Activated CD4-positive, alpha-beta memory T cell treated with anti-CD3 and anti-CD28 coated beads for 36 hours (primary cell): ENCODE measurements around the gene ZC3H12A. TPM values are rescaled to one million over a fixed set of nuclear protein-coding genes. Genes with fewer than 3 reads are reported as not detected.
"Not testable (repeated sequence)": the region's sequence is repeated elsewhere in the genome, so short reads cannot be mapped to it uniquely, and the experiment has no call there.

Experiments
- CTCF ChIA-PET: fragments of 350-600 bp; sonication (Branson Sonifier 250); formaldehyde crosslinking; loops from one replicate; lab custom pipeline; 2021; ENCODE audit warnings: antibody characterized with exemption, inconsistent platforms; lab: Charles Lee
- POLR2A ChIA-PET: fragments of 350-600 bp; sonication (Branson Sonifier 250); formaldehyde crosslinking; loops from one replicate; lab custom pipeline; 2021; ENCODE audit warnings: antibody characterized with exemption; lab: Charles Lee
- DNase-seq: peaks from one replicate; pipeline ENCODE4 v3.0.0-alpha.2; 2020
- H3K27ac Mint-ChIP-seq: one replicate; pipeline ENCODE4 v1.8.0; 2021; ENCODE audit warnings: mixed read lengths
- H3K27me3 Mint-ChIP-seq: one replicate; pipeline ENCODE4 v1.8.0; 2021; ENCODE audit warnings: mixed read lengths
- H3K36me3 Mint-ChIP-seq: one replicate; pipeline ENCODE4 v1.8.0; 2021; ENCODE audit warnings: mixed read lengths
- H3K4me1 Mint-ChIP-seq: one replicate; pipeline ENCODE4 v1.8.0; 2021; ENCODE audit warnings: low read depth, mixed read lengths
- H3K4me3 Mint-ChIP-seq: one replicate; pipeline ENCODE4 v1.8.0; 2021; ENCODE audit warnings: mild to moderate bottlenecking, mixed read lengths
- H3K9me3 Mint-ChIP-seq: one replicate; pipeline ENCODE4 v1.8.0; 2021; ENCODE audit warnings: mixed read lengths
- intact Hi-C: fragments of 100-400 bp; cut with micrococcal nuclease; formaldehyde crosslinking; loops from one replicate; pipeline ENCODE4 v1.15.1; 2023
- total RNA-seq, 2 experiments: library from RNA; stranded (reverse); gene quantifications; one replicate each; pipeline ENCODE4 v1.2.3, GENCODE V29; 2021

ZC3H12A gene
- total RNA-seq, 2 experiments from 2014 or later: 39.0 to 40.8 TPM

GRCh38 chr1:37486680-37487618 lies 12.6 kb downstream of the ZC3H12A start:
- peak; percentile 84 for DNase-seq
- POLR2A ChIA-PET: interaction anchor here (1.0 to 4.7 kb wide), 4 partner anchors 11 to 32 kb away, joined by 4 to 56 read pairs (median 6); partner anchors contain the start of genes MEAF6 and ZC3H12A
- CTCF ChIA-PET: interaction anchor here (0.6 to 8.2 kb wide), 29 partner anchors 12 to 1325 kb away, joined by 3 to 241 read pairs (median 4); partner anchors contain the start of genes MEAF6, SNIP1 and ZC3H12A

GRCh38 chr1:37487619-37487984 lies 13.2 kb downstream of the ZC3H12A start:
- Mint-ChIP-seq H3K36me3 (peaks cover 26% of the 10 kb centered on the region), H3K27ac (peak overlapping the region; percentile 72), H3K27me3 (no peaks in the 10 kb centered on the region), H3K4me3 (no peak overlapping the region), H3K9me3 (no peaks in the 10 kb centered on the region), H3K4me1 (peaks cover 14% of the 10 kb centered on the region)
- CTCF ChIA-PET: interaction anchor here (0.6 to 8.2 kb wide), 29 partner anchors 12 to 1325 kb away, joined by 3 to 241 read pairs (median 4); partner anchors contain the start of genes MEAF6, SNIP1 and ZC3H12A
- intact Hi-C loops: loop anchor here (1.0 kb wide), 1 partner anchor 32 kb away; no protein-coding TSS in a partner anchor
- DNase-seq: no peak
- POLR2A ChIA-PET: interaction anchor here (1.0 to 4.7 kb wide), 4 partner anchors 11 to 33 kb away, joined by 4 to 56 read pairs (median 6); partner anchors contain the start of genes MEAF6 and ZC3H12A

More at GRCh38 chr1:37486680-37487618, 12.6 kb downstream of the ZC3H12A start:
- Mint-ChIP-seq H3K27me3 (no peaks in the 10 kb centered on the region), H3K4me3 (no peak overlapping the region), H3K9me3 (no peaks in the 10 kb centered on the region), H3K27ac (peak overlapping the region; percentile 72), H3K36me3 (peaks cover 31% of the 10 kb centered on the region), H3K4me1 (peaks cover 19% of the 10 kb centered on the region)
- intact Hi-C loops: loop anchor here (1.0 kb wide), 1 partner anchor 32 kb away; no protein-coding TSS in a partner anchor

GRCh38 chr1:37493336-37494098 lies 19.1 kb downstream of the ZC3H12A start:
- H3K9me3 Mint-ChIP-seq: no peaks in the 10 kb centered on the region
- DNase-seq: peak; percentile 54
- H3K27me3 Mint-ChIP-seq: no peaks in the 10 kb centered on the region
- peak overlapping the region; percentile 2 for H3K4me3 Mint-ChIP-seq
- H3K27ac Mint-ChIP-seq: peak overlapping the region; percentile 81
- H3K4me1 Mint-ChIP-seq: peaks cover 30% of the 10 kb centered on the region
- ChIA-PET POLR2A (interaction anchor here (0.5 to 2.3 kb wide), 4 partner anchors 15 to 35 kb away, joined by 3 to 8 read pairs (median 4); partner anchors contain the start of gene MEAF6), CTCF (interaction anchor here (0.8 kb wide), 1 partner anchor 39 kb away, joined by 4 read pairs; no protein-coding TSS in a partner anchor)
- intact Hi-C loops: loop anchor here (1.0 to 2.0 kb wide), 3 partner anchors 14 to 83 kb away; no protein-coding TSS in a partner anchor
- peaks cover 23% of the 10 kb centered on the region for H3K36me3 Mint-ChIP-seq

- Mint-ChIP-seq H3K9me3 (no peaks in the 10 kb centered on the region), H3K27me3 (no peaks in the 10 kb centered on the region), H3K36me3 (peaks cover 27% of the 10 kb centered on the region), H3K4me1 (peaks cover 34% of the 10 kb centered on the region), H3K27ac (no peak overlapping the region), H3K4me3 (no peak overlapping the region)
- CTCF ChIA-PET: interaction anchor here (0.9 to 9.4 kb wide), 3 partner anchors 9 to 107 kb away, joined by 3 to 75 read pairs (median 4); no protein-coding TSS in a partner anchor
- DNase-seq: no peak
- POLR2A ChIA-PET: interaction anchor here (0.7 kb wide), 1 partner anchor 308 kb away, joined by 5 read pairs; no protein-coding TSS in a partner anchor
- intact Hi-C loops: no loop called here
Measured at GRCh38 chr1:37495875-37496274, 21.5 kb downstream of the ZC3H12A start.

GRCh38 chr1:37497832-37498231 lies 23.5 kb downstream of the ZC3H12A start:
- H3K9me3 Mint-ChIP-seq: no peaks in the 10 kb centered on the region
- POLR2A ChIA-PET: interaction anchor here (0.8 to 1.3 kb wide), 3 partner anchors 17 to 77 kb away, joined by 3 read pairs; partner anchors contain the start of genes MEAF6 and ZC3H12A
- H3K36me3 Mint-ChIP-seq: peaks cover 31% of the 10 kb centered on the region
- H3K27me3 Mint-ChIP-seq: no peaks in the 10 kb centered on the region
- CTCF ChIA-PET: interaction anchor here (4.0 to 9.4 kb wide), 2 partner anchors 11 to 16 kb away, joined by 14 to 75 read pairs; partner anchors contain the start of gene MEAF6
- H3K4me3 Mint-ChIP-seq: no peak overlapping the region
- intact Hi-C loops: no loop called here
- H3K27ac Mint-ChIP-seq: no peak overlapping the region
- H3K4me1 Mint-ChIP-seq: peaks cover 30% of the 10 kb centered on the region
- no peak for DNase-seq

- H3K4me1 Mint-ChIP-seq: peaks cover 19% of the 10 kb centered on the region
- POLR2A ChIA-PET: interaction anchor here (1.1 to 1.3 kb wide), 2 partner anchors 16 to 25 kb away, joined by 3 to 4 read pairs; partner anchors contain the start of gene ZC3H12A
- intact Hi-C loops: no loop called here
- H3K27me3 Mint-ChIP-seq: no peaks in the 10 kb centered on the region
- peaks cover 25% of the 10 kb centered on the region for H3K36me3 Mint-ChIP-seq
- DNase-seq: no peak
- H3K9me3 Mint-ChIP-seq: no peaks in the 10 kb centered on the region
- H3K4me3 Mint-ChIP-seq: no peak overlapping the region
- CTCF ChIA-PET: interaction anchor here (1.6 to 9.4 kb wide), 3 partner anchors 12 to 183 kb away, joined by 3 to 75 read pairs (median 14); partner anchors contain the start of gene MEAF6
- H3K27ac Mint-ChIP-seq: no peak overlapping the region
Measured at GRCh38 chr1:37498872-37499617, 24.7 kb downstream of the ZC3H12A start.

- no peak for DNase-seq
- Mint-ChIP-seq H3K4me1 (peaks cover 12% of the 10 kb centered on the region), H3K27ac (no peak overlapping the region), H3K36me3 (peaks cover 35% of the 10 kb centered on the region), H3K4me3 (no peak overlapping the region), H3K9me3 (no peaks in the 10 kb centered on the region), H3K27me3 (no peaks in the 10 kb centered on the region)
- POLR2A ChIA-PET: no interaction called here
- CTCF ChIA-PET: interaction anchor here (9.4 kb wide), 1 partner anchor 14 kb away, joined by 75 read pairs; no protein-coding TSS in a partner anchor
- intact Hi-C loops: no loop called here
Measured at GRCh38 chr1:37501661-37502060, 27.3 kb downstream of the ZC3H12A start.

- Mint-ChIP-seq H3K27me3 (no peaks in the 10 kb centered on the region), H3K4me1 (peaks cover 12% of the 10 kb centered on the region), H3K36me3 (peaks cover 37% of the 10 kb centered on the region), H3K9me3 (no peaks in the 10 kb centered on the region), H3K27ac (no peak overlapping the region), H3K4me3 (no peak overlapping the region)
- POLR2A ChIA-PET: interaction anchor here (0.6 kb wide), 1 partner anchor 13 kb away, joined by 7 read pairs; no protein-coding TSS in a partner anchor
- CTCF ChIA-PET: interaction anchor here (9.4 kb wide), 1 partner anchor 15 kb away, joined by 75 read pairs; no protein-coding TSS in a partner anchor
- intact Hi-C loops: no loop called here
- no peak for DNase-seq
Measured at GRCh38 chr1:37502104-37502503, 27.7 kb downstream of the ZC3H12A start.

- H3K4me3 Mint-ChIP-seq, intact Hi-C loops, H3K27me3 Mint-ChIP-seq, DNase-seq, H3K27ac Mint-ChIP-seq, H3K9me3 Mint-ChIP-seq: not testable (repeated sequence)
- CTCF ChIA-PET: interaction anchor here (0.6 to 9.4 kb wide), 5 partner anchors 12 to 1564 kb away, joined by 3 to 75 read pairs (median 4); partner anchors contain the start of gene MEAF6
- POLR2A ChIA-PET: interaction anchor here (0.6 to 0.7 kb wide), 2 partner anchors 13 to 40 kb away, joined by 3 read pairs; no protein-coding TSS in a partner anchor
- peaks cover 14% of the 10 kb centered on the region for H3K4me1 Mint-ChIP-seq
- peaks cover 43% of the 10 kb centered on the region for H3K36me3 Mint-ChIP-seq
Measured at GRCh38 chr1:37502791-37503190, 28.4 kb downstream of the ZC3H12A start.

GRCh38 chr1:37506740-37507139 lies 32.4 kb downstream of the ZC3H12A start:
- Mint-ChIP-seq H3K27me3 (no peaks in the 10 kb centered on the region), H3K36me3 (peaks cover 43% of the 10 kb centered on the region), H3K4me3 (no peak overlapping the region), H3K4me1 (peaks cover 26% of the 10 kb centered on the region), H3K27ac (no peak overlapping the region), H3K9me3 (no peaks in the 10 kb centered on the region)
- DNase-seq: no peak
- CTCF ChIA-PET: interaction anchor here (6.0 kb wide), 1 partner anchor 20 kb away, joined by 50 read pairs; no protein-coding TSS in a partner anchor
- POLR2A ChIA-PET: no interaction called here
- intact Hi-C loops: no loop called here
